Neural progenitor cell (in vitro differentiated cells): ENCODE measurements around the gene TLR8.

ENCODE experiments used
- CTCF ChIP-seq: fragments of 200-600 bp; sonication (generic); IDR thresholded peaks from 2 replicates; pipeline ENCODE4 v1.5.1; 2017; ENCODE audit warnings: antibody characterized with exemption, mild to moderate bottlenecking
- EZH2 ChIP-seq: fragments of 200-600 bp; sonication (generic); IDR thresholded peaks from 2 replicates; pipeline ENCODE4 v1.6.1; 2017; ENCODE audit warnings: antibody characterized with exemption, mild to moderate bottlenecking, moderate library complexity
- EZH2phosphoT487 ChIP-seq: fragments of 200-600 bp; sonication (generic); IDR thresholded peaks from 2 replicates; pipeline ENCODE4 v1.6.1; 2017; ENCODE audit warnings: antibody characterized with exemption

- no peak for TF ChIP-seq CTCF
- TF ChIP-seq EZH2 = no peak
- TF ChIP-seq EZH2phosphoT487 = no peak
Observed at GRCh38 chrX:12946406-12946805, 40.0 kb downstream of the TLR8 start.
